Measurements from ENCODE around the gene CORO2A. TPM values are rescaled to one million over a fixed set of nuclear protein-coding genes. Genes with fewer than 3 reads are reported as not detected.

Gene CORO2A
- total and polyA plus RNA-seq, 2 of the 13 experiments (the other 11 are each of a cell fraction or from before 2014, with no cell fraction given): 14.4 to 15.3 TPM

DNA sequence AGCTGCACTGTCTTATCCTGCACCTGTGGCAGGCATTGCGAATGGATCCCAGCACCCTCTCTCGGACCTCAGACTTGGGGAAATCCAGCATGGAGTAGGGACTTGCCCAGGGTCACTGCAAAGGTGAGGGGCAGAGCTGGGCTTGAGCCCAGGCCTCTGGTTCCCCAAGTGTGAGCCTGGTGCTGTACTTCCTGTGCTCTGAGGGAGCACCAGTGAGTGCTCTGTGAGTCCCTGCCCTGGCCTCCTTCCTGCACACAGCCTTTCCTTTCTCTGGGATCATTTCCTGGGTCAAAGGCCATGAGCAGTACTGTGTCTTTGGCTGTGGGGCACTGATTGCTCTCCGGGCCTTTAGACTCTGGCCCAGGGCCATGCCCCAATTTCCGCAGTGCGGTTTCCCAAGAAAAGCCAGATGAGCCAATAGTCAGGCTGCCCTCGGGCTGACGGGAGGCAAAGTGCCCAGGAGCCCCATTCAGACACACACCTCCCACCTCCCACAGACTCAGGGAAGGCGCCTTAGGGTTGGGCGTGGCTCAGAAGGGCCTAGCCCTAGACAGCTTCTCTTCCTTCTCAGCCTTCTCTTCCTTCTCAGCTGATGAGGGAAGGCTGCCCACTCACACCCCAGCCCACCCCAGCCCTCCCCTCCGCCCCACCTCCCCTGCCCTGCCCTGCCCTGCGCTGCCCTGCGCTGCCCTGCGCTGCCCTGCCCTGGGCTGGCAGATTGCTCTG, 50.1 kb downstream of the CORO2A start (continued):
- TF ChIP-seq, protein P1, sequence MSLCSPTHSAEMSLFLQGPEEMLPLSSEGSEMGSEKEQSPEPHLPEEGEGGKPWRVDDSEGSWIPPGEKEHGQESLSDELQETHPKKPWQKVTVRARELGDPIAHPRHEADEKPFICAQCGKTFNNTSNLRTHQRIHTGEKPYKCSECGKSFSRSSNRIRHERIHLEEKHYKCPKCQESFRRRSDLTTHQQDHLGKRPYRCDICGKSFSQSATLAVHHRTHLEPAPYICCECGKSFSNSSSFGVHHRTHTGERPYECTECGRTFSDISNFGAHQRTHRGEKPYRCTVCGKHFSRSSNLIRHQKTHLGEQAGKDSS (CRISPR knock-in tag; IDR thresholded peaks at IDR 0.05; ENCODE audit: borderline replicate concordance, low read depth): peak; percentile 96
- TF ChIP-seq FOXP1 (IDR thresholded peaks at IDR 0.05) (no peak), FOXP1 (CRISPR knock-in tag; IDR thresholded peaks at IDR 0.05) (no peak), ZFP36L1 (CRISPR knock-in tag; IDR thresholded peaks at IDR 0.05) (no peak), ZNF256 (CRISPR knock-in tag; conservative IDR thresholded peaks at IDR 0.05) (no peak), ZNF296 (CRISPR knock-in tag; conservative IDR thresholded peaks at IDR 0.05) (no peak), TBP (CRISPR knock-in tag; IDR thresholded peaks at IDR 0.05) (no peak), ATAD3A (CRISPR knock-in tag; IDR thresholded peaks at IDR 0.05) (no peak), STAG1 (CRISPR knock-in tag; IDR thresholded peaks at IDR 0.05) (0 out of 2 replicates have a peak, but pooled peaks have one; percentile 9), SRY (CRISPR knock-in tag; IDR thresholded peaks at IDR 0.05) (no peak), ZNF530 (CRISPR knock-in tag; IDR thresholded peaks at IDR 0.05; ENCODE audit: low read depth) (no peak)
- TF ChIP-seq, protein P2, sequence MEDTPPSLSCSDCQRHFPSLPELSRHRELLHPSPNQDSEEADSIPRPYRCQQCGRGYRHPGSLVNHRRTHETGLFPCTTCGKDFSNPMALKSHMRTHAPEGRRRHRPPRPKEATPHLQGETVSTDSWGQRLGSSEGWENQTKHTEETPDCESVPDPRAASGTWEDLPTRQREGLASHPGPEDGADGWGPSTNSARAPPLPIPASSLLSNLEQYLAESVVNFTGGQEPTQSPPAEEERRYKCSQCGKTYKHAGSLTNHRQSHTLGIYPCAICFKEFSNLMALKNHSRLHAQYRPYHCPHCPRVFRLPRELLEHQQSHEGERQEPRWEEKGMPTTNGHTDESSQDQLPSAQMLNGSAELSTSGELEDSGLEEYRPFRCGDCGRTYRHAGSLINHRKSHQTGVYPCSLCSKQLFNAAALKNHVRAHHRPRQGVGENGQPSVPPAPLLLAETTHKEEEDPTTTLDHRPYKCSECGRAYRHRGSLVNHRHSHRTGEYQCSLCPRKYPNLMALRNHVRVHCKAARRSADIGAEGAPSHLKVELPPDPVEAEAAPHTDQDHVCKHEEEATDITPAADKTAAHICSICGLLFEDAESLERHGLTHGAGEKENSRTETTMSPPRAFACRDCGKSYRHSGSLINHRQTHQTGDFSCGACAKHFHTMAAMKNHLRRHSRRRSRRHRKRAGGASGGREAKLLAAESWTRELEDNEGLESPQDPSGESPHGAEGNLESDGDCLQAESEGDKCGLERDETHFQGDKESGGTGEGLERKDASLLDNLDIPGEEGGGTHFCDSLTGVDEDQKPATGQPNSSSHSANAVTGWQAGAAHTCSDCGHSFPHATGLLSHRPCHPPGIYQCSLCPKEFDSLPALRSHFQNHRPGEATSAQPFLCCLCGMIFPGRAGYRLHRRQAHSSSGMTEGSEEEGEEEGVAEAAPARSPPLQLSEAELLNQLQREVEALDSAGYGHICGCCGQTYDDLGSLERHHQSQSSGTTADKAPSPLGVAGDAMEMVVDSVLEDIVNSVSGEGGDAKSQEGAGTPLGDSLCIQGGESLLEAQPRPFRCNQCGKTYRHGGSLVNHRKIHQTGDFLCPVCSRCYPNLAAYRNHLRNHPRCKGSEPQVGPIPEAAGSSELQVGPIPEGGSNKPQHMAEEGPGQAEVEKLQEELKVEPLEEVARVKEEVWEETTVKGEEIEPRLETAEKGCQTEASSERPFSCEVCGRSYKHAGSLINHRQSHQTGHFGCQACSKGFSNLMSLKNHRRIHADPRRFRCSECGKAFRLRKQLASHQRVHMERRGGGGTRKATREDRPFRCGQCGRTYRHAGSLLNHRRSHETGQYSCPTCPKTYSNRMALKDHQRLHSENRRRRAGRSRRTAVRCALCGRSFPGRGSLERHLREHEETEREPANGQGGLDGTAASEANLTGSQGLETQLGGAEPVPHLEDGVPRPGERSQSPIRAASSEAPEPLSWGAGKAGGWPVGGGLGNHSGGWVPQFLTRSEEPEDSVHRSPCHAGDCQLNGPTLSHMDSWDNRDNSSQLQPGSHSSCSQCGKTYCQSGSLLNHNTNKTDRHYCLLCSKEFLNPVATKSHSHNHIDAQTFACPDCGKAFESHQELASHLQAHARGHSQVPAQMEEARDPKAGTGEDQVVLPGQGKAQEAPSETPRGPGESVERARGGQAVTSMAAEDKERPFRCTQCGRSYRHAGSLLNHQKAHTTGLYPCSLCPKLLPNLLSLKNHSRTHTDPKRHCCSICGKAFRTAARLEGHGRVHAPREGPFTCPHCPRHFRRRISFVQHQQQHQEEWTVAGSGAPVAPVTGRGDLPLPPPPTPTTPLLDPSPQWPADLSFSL (CRISPR knock-in tag; IDR thresholded peaks at IDR 0.05): no peak
- TF ChIP-seq, protein P3, sequence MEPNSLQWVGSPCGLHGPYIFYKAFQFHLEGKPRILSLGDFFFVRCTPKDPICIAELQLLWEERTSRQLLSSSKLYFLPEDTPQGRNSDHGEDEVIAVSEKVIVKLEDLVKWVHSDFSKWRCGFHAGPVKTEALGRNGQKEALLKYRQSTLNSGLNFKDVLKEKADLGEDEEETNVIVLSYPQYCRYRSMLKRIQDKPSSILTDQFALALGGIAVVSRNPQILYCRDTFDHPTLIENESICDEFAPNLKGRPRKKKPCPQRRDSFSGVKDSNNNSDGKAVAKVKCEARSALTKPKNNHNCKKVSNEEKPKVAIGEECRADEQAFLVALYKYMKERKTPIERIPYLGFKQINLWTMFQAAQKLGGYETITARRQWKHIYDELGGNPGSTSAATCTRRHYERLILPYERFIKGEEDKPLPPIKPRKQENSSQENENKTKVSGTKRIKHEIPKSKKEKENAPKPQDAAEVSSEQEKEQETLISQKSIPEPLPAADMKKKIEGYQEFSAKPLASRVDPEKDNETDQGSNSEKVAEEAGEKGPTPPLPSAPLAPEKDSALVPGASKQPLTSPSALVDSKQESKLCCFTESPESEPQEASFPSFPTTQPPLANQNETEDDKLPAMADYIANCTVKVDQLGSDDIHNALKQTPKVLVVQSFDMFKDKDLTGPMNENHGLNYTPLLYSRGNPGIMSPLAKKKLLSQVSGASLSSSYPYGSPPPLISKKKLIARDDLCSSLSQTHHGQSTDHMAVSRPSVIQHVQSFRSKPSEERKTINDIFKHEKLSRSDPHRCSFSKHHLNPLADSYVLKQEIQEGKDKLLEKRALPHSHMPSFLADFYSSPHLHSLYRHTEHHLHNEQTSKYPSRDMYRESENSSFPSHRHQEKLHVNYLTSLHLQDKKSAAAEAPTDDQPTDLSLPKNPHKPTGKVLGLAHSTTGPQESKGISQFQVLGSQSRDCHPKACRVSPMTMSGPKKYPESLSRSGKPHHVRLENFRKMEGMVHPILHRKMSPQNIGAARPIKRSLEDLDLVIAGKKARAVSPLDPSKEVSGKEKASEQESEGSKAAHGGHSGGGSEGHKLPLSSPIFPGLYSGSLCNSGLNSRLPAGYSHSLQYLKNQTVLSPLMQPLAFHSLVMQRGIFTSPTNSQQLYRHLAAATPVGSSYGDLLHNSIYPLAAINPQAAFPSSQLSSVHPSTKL (CRISPR knock-in tag; IDR thresholded peaks at IDR 0.05): no peak
- TF ChIP-seq, protein P4, sequence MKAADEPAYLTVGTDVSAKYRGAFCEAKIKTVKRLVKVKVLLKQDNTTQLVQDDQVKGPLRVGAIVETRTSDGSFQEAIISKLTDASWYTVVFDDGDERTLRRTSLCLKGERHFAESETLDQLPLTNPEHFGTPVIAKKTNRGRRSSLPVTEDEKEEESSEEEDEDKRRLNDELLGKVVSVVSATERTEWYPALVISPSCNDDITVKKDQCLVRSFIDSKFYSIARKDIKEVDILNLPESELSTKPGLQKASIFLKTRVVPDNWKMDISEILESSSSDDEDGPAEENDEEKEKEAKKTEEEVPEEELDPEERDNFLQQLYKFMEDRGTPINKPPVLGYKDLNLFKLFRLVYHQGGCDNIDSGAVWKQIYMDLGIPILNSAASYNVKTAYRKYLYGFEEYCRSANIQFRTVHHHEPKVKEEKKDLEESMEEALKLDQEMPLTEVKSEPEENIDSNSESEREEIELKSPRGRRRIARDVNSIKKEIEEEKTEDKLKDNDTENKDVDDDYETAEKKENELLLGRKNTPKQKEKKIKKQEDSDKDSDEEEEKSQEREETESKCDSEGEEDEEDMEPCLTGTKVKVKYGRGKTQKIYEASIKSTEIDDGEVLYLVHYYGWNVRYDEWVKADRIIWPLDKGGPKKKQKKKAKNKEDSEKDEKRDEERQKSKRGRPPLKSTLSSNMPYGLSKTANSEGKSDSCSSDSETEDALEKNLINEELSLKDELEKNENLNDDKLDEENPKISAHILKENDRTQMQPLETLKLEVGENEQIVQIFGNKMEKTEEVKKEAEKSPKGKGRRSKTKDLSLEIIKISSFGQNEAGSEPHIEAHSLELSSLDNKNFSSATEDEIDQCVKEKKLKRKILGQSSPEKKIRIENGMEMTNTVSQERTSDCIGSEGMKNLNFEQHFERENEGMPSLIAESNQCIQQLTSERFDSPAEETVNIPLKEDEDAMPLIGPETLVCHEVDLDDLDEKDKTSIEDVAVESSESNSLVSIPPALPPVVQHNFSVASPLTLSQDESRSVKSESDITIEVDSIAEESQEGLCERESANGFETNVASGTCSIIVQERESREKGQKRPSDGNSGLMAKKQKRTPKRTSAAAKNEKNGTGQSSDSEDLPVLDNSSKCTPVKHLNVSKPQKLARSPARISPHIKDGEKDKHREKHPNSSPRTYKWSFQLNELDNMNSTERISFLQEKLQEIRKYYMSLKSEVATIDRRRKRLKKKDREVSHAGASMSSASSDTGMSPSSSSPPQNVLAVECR (CRISPR knock-in tag; IDR thresholded peaks at IDR 0.05; ENCODE audit: borderline replicate concordance): peak; percentile 29; the same call in 1 of the 2 replicates

Measured in HepG2 (cell line).